ENCODE measurements around the gene ADRM1. TPM values are rescaled to one million over a fixed set of nuclear protein-coding genes. Genes with fewer than 3 reads are reported as not detected.

The ADRM1 gene
- total RNA-seq, 2 experiments from 2014 or later, result 40.8 to 44.3 TPM

GRCh38 chr20:62272200-62272599, 30.6 kb upstream of the ADRM1 start:
- Mint-ChIP-seq H3K4me3 (no peak overlapping the region), H3K27me3 (no peaks in the 10 kb centered on the region), H3K27ac (no peak overlapping the region), H3K36me3 (ENCODE audit: low read depth) (peaks cover 60% of the 10 kb centered on the region), H3K9me3 (no peaks in the 10 kb centered on the region), H3K4me1 (ENCODE audit: low read depth) (no peaks in the 10 kb centered on the region)
- Histone ChIP-seq H3K36me3 (ENCODE audit: insufficient read depth, low read length) (peaks cover 50% of the 10 kb centered on the region), H3K27ac (ENCODE audit: low read depth in 1 of 2, low read length in 2 of 2) (no peak overlapping the region), H3K4me1 (ENCODE audit: insufficient read depth, low read length) (no peaks in the 10 kb centered on the region), H3K4me3 (ENCODE audit: low read length) (no peak overlapping the region), H3K9me3 (ENCODE audit: control insufficient read depth in 1 of 2, insufficient read depth in 1 of 2, low read length in 2 of 2) (no peaks in the 10 kb centered on the region), H3K27me3 (ENCODE audit: control insufficient read depth in 1 of 2, insufficient read depth in 2 of 2, low read length in 2 of 2) (no peaks in the 10 kb centered on the region)
- DNase-seq (no peak), ATAC-seq (ENCODE audit: poor library complexity) (no peak)
- no peak for TF ChIP-seq CTCF (IDR thresholded peaks at IDR 0.05)
- ChIA-PET POLR2A (no interaction called here), CTCF (no interaction called here)
- intact Hi-C loops (cut with DNase I, micrococcal nuclease), result no loop called here

GRCh38 chr20:62273416-62273815, 29.4 kb upstream of the ADRM1 start:
- Mint-ChIP-seq H3K27ac (no peak overlapping the region), H3K4me1 (ENCODE audit: low read depth) (no peaks in the 10 kb centered on the region), H3K27me3 (no peaks in the 10 kb centered on the region), H3K4me3 (no peak overlapping the region), H3K9me3 (no peaks in the 10 kb centered on the region), H3K36me3 (ENCODE audit: low read depth) (peaks cover 66% of the 10 kb centered on the region)
- Histone ChIP-seq H3K36me3 (ENCODE audit: insufficient read depth, low read length) (peaks cover 46% of the 10 kb centered on the region), H3K27ac (ENCODE audit: low read depth in 1 of 2, low read length in 2 of 2) (no peak overlapping the region), H3K27me3 (ENCODE audit: control insufficient read depth in 1 of 2, insufficient read depth in 2 of 2, low read length in 2 of 2) (no peaks in the 10 kb centered on the region), H3K4me3 (ENCODE audit: low read length) (no peak overlapping the region), H3K4me1 (ENCODE audit: insufficient read depth, low read length) (no peaks in the 10 kb centered on the region), H3K9me3 (ENCODE audit: control insufficient read depth in 1 of 2, insufficient read depth in 1 of 2, low read length in 2 of 2) (no peaks in the 10 kb centered on the region)
- CTCF ChIA-PET, result no interaction called here
- DNase-seq (no peak), ATAC-seq (ENCODE audit: poor library complexity) (no peak)
- POLR2A ChIA-PET, result no interaction called here
- TF ChIP-seq CTCF (IDR thresholded peaks at IDR 0.05), result no peak
- intact Hi-C loops (cut with DNase I, micrococcal nuclease), result no loop called here

- Mint-ChIP-seq H3K4me3 (no peak overlapping the region), H3K27ac (no peak overlapping the region), H3K9me3 (no peaks in the 10 kb centered on the region), H3K4me1 (ENCODE audit: low read depth) (no peaks in the 10 kb centered on the region), H3K36me3 (ENCODE audit: low read depth) (peaks cover 69% of the 10 kb centered on the region), H3K27me3 (no peaks in the 10 kb centered on the region)
- H3K4me3 ChIP-seq (ENCODE audit: low read length), result no peak overlapping the region
- H3K36me3 ChIP-seq (ENCODE audit: insufficient read depth, low read length), result peaks cover 52% of the 10 kb centered on the region
- POLR2A ChIA-PET, result no interaction called here
- no peaks in the 10 kb centered on the region for H3K9me3 ChIP-seq (ENCODE audit: control insufficient read depth in 1 of 2, insufficient read depth in 1 of 2, low read length in 2 of 2)
- H3K27ac ChIP-seq (ENCODE audit: low read depth in 1 of 2, low read length in 2 of 2), result no peak overlapping the region
- no peak for DNase-seq
- H3K4me1 ChIP-seq (ENCODE audit: insufficient read depth, low read length), result no peaks in the 10 kb centered on the region
- no peaks in the 10 kb centered on the region for H3K27me3 ChIP-seq (ENCODE audit: control insufficient read depth in 1 of 2, insufficient read depth in 2 of 2, low read length in 2 of 2)
- ATAC-seq (ENCODE audit: poor library complexity), result no peak
- TF ChIP-seq CTCF (IDR thresholded peaks at IDR 0.05), result no peak
- intact Hi-C loops (cut with DNase I, micrococcal nuclease), result no loop called here
- CTCF ChIA-PET, result no interaction called here
Measured at GRCh38 chr20:62274332-62274950, 28.4 kb upstream of the ADRM1 start.

All from CD4-positive, alpha-beta T cell (primary cell).